ENCODE data around the gene RGS3. TPM values are rescaled to one million over a fixed set of nuclear protein-coding genes. Genes with fewer than 3 reads are reported as not detected.

The RGS3 gene
- total RNA-seq, 4 donors from 2014 or later = 43.0 to 66.2 (median 55.6) TPM

DNA sequence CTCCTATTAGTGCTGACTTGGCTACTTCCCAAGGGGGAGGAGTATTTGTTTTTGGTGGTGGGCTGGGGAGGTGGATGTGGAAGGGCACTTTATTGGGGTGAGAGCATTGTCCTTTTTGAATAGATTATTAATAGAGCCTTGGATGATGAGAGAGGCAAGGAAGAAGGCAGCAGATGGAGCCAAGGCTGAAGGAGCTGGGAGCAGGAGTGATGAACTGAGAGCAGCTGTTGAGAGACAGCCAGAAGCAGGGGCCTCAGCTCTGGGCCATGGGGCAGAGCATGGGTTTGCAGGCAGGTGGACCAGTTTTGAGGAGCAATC lies 29.6 kb downstream of the RGS3 start:
- intact Hi-C loops (cut with DNase I) = no loop called here
- Histone ChIP-seq H3K27ac (no peak overlapping the region), H3K27me3 (no peaks in the 10 kb centered on the region), H3K4me1 (peaks cover 21 to 22% of the 10 kb centered on the region in 2 donors), H3K4me3 (replicated peaks in 1 of 3) (no peak overlapping the region), H3K9me3 (no peaks in the 10 kb centered on the region), H3K36me3 (no peaks in the 10 kb centered on the region)
- DNase-seq = no peak
- no peak for TF ChIP-seq POLR2A (IDR thresholded peaks at IDR 0.05)
- TF ChIP-seq, protein P1, sequence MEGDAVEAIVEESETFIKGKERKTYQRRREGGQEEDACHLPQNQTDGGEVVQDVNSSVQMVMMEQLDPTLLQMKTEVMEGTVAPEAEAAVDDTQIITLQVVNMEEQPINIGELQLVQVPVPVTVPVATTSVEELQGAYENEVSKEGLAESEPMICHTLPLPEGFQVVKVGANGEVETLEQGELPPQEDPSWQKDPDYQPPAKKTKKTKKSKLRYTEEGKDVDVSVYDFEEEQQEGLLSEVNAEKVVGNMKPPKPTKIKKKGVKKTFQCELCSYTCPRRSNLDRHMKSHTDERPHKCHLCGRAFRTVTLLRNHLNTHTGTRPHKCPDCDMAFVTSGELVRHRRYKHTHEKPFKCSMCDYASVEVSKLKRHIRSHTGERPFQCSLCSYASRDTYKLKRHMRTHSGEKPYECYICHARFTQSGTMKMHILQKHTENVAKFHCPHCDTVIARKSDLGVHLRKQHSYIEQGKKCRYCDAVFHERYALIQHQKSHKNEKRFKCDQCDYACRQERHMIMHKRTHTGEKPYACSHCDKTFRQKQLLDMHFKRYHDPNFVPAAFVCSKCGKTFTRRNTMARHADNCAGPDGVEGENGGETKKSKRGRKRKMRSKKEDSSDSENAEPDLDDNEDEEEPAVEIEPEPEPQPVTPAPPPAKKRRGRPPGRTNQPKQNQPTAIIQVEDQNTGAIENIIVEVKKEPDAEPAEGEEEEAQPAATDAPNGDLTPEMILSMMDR (IDR thresholded peaks at IDR 0.05) = no peak

DNA sequence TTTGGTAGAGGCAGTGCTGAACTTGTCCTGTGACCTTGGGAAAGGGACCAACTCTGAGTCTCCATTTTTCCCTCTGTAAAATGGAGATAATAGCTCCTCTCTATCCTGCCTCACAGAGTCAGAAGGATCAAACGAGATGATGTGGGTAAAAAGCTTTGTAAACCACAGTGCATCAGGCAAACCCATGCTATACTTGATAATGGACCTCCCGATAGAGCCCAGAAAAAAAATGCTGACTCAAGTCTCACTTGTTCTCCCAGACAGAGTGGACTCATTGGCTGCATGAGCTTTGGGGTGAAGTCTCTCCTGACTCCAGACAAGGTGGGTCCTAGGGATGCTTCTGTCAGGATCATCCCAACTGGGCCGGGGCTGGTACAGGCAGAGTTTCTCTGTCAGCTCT lies 32.0 kb downstream of the RGS3 start:
- H3K4me1 ChIP-seq = peaks cover 21 to 22% of the 10 kb centered on the region in 2 donors
- H3K9me3 ChIP-seq = no peaks in the 10 kb centered on the region
- H3K27ac ChIP-seq = no peak overlapping the region
- no peaks in the 10 kb centered on the region for H3K36me3 ChIP-seq
- H3K4me3 ChIP-seq (replicated peaks in 1 of 3) = no peak overlapping the region
- no peak for DNase-seq
- 94% methylated on average over 3 of the region's 3 CpGs for WGBS, 2 donors
- H3K27me3 ChIP-seq = no peaks in the 10 kb centered on the region
- TF ChIP-seq, protein P1 (IDR thresholded peaks at IDR 0.05) = no peak
- TF ChIP-seq POLR2A (IDR thresholded peaks at IDR 0.05) = no peak
- intact Hi-C loops (cut with DNase I) = no loop called here

- peaks cover 12 to 13% of the 10 kb centered on the region in 2 donors for H3K4me1 ChIP-seq
- H3K4me3 ChIP-seq (replicated peaks in 1 of 3) = no peak overlapping the region
- DNase-seq = no peak
- H3K27ac ChIP-seq = no peak overlapping the region
- no peaks in the 10 kb centered on the region for H3K36me3 ChIP-seq
- H3K27me3 ChIP-seq = no peaks in the 10 kb centered on the region
- H3K9me3 ChIP-seq = no peaks in the 10 kb centered on the region
- no peak for TF ChIP-seq POLR2A (IDR thresholded peaks at IDR 0.05)
- TF ChIP-seq, protein P1 (IDR thresholded peaks at IDR 0.05) = no peak
- WGBS, 2 donors = 96 to 100% methylated on average over 9 of the region's 9 CpGs
- intact Hi-C loops (cut with DNase I) = no loop called here
These were observed 33.5 kb downstream of the RGS3 start for GRCh38 chr9:113497051-113497450.

GRCh38 chr9:113499153-113499875 lies 35.8 kb downstream of the RGS3 start:
- TF ChIP-seq POLR2A (IDR thresholded peaks at IDR 0.05) = no peak
- TF ChIP-seq, protein P1 (IDR thresholded peaks at IDR 0.05) = no peak
- DNase-seq = no peak
- Histone ChIP-seq H3K36me3 (no peaks in the 10 kb centered on the region), H3K27me3 (no peaks in the 10 kb centered on the region), H3K4me1 (no peaks in the 10 kb centered on the region), H3K9me3 (no peaks in the 10 kb centered on the region), H3K4me3 (replicated peaks in 1 of 3) (no peak overlapping the region), H3K27ac (no peak overlapping the region)
- 92 to 95% methylated on average over 10 of the region's 10 CpGs for WGBS, 2 donors
- intact Hi-C loops (cut with DNase I) = no loop called here

DNA sequence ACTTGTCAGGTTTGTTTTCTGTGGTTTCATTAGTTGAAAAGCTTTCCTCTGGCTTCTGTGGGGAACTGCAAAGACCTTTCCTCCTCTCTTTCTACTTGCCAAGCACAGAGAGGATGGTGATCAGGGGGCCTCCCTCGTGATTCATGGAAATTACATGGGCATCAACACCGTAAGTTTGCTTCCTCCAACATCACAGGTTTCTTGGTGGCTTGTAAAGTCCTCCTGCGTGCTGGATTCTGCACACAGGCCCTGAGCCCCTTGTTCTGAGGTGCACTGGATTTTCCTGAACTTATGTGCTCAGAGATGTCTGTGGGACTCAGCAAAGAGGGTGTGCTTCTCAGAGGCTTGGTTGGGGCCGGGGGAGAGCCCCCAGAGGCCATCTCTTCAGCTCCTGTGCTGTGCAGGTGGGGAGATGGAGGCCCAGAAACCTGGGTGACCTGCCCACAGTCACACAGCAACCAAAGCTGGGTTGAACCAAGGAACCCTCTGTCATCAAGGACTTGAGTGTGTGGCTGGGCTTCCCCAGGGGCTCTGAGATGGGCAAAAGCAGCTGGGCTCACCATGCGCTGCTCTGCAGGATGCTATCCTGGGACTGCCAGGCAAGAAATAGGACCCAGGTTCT lies 36.5 kb downstream of the RGS3 start:
- Histone ChIP-seq H3K4me1 (peaks cover 0 to 5% of the 10 kb centered on the region in 2 donors), H3K27me3 (no peaks in the 10 kb centered on the region), H3K4me3 (replicated peaks in 1 of 3) (no peak overlapping the region), H3K9me3 (no peaks in the 10 kb centered on the region), H3K27ac (no peak overlapping the region), H3K36me3 (no peaks in the 10 kb centered on the region)
- TF ChIP-seq, protein P1 (IDR thresholded peaks at IDR 0.05) = no peak
- TF ChIP-seq POLR2A (IDR thresholded peaks at IDR 0.05) = no peak
- no peak for DNase-seq
- intact Hi-C loops (cut with DNase I) = no loop called here
- 73 to 90% methylated on average over 5 of the region's 5 CpGs for WGBS, 2 donors

Measured in thyroid gland (tissue), 4 donors.